Measurements from ENCODE around the gene SH3BGRL. TPM values are rescaled to one million over a fixed set of nuclear protein-coding genes. Genes with fewer than 3 reads are reported as not detected.
"Not testable (repeated sequence)": the region's sequence is repeated elsewhere in the genome, so short reads cannot be mapped to it uniquely, and the experiment has no call there.

Gene SH3BGRL
- total RNA-seq, 1 donor from 2014 or later, result 73.2 TPM

- Mint-ChIP-seq H3K9me3 (no peaks in the 10 kb centered on the region), H3K27me3 (no peaks in the 10 kb centered on the region), H3K27ac (no peak overlapping the region), H3K4me3 (no peak overlapping the region), H3K36me3 (no peaks in the 10 kb centered on the region), H3K4me1 (ENCODE audit: unreplicated experiment) (no peaks in the 10 kb centered on the region)
- TF ChIP-seq CTCF (conservative IDR thresholded peaks at IDR 0.05), result no peak
- DNase-seq (ENCODE audit: extremely low spot score, unreplicated experiment), result no peak
These were observed 135.9 kb downstream of the SH3BGRL start for GRCh38 chrX:81337805-81338204.

GRCh38 chrX:81338924-81339323 lies 137.0 kb downstream of the SH3BGRL start:
- no peaks in the 10 kb centered on the region for H3K9me3 Mint-ChIP-seq
- no peak overlapping the region for H3K27ac Mint-ChIP-seq
- TF ChIP-seq CTCF (conservative IDR thresholded peaks at IDR 0.05), result no peak
- no peak overlapping the region for H3K4me3 Mint-ChIP-seq
- no peaks in the 10 kb centered on the region for H3K36me3 Mint-ChIP-seq
- H3K4me1 Mint-ChIP-seq (ENCODE audit: unreplicated experiment), result no peaks in the 10 kb centered on the region
- no peak for DNase-seq (ENCODE audit: extremely low spot score, unreplicated experiment)
- H3K27me3 Mint-ChIP-seq, result no peaks in the 10 kb centered on the region

- DNase-seq (ENCODE audit: extremely low spot score, unreplicated experiment); H3K27me3 Mint-ChIP-seq; H3K4me3 Mint-ChIP-seq; H3K4me1 Mint-ChIP-seq (ENCODE audit: unreplicated experiment); H3K9me3 Mint-ChIP-seq; H3K36me3 Mint-ChIP-seq; H3K27ac Mint-ChIP-seq: not testable (repeated sequence)
These were observed 143.4 kb downstream of the SH3BGRL start for GRCh38 chrX:81345296-81345695.

Other genes starting within 250 kb of the SH3BGRL start
- gene HMGN5, start 189 bp upstream of the SH3BGRL start, total RNA-seq (ENCODE audit: low replicate concordance), result 2.7 and 6.4 TPM in 2 replicates

All from type B pancreatic cell (in vitro differentiated cells).